ENCODE results near the gene SAP25. TPM values are rescaled to one million over a fixed set of nuclear protein-coding genes. Genes with fewer than 3 reads are reported as not detected.
A peak's percentile ranks its signal among the peaks of the same experiment; 100 is the strongest.

Gene SAP25
- total RNA-seq, 4 donors from 2014 or later, result 1.5 to 6.2 TPM; not detected in 2

DNA sequence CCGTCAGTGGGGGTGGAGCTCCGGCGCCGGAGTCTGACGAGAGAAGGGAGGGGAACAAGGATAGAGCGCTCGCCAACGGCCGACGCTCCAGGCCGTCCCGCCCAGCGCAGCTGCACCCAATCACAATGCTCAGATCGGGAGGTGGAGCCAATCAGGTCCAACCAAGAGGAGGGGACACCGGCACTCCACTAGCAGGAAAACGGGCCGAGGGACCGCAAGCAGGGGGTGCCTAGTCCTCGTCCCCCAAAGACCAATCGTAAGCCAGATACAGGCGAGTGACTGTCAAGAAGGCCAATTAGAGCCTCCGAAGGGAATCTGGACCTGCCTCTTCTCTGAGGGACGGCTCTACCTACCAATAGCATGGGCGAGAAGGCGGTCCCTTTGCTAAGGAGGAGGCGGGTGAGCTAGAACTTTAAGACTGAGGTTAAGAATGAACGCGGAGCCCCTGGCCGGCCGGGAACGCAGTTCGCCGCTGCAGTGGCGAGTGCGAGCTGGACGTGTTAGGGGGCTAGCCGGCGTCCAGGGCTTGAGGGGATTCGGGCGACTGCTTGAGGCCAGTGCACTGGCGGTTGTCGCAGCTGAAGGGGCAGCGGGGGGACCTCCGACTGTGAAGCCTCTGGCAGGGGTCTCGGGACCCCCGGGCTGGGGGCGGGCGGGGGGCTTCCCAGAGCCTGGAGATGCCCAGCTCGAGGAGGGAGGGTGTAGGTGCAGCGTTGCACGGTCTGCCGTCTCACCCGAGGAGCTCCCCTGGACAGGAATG is 12.7 kb upstream of the SAP25 start, which contains the start of gene FBXO24:
FBXO24 (plus strand) TSS at position 63 of the 760 bp plus-strand sequence; CDS start at position 361, 298 bp downstream.
- WGBS, 2 donors, result 1% methylated on average over 30 to 32 of the region's 53 CpGs
- TF ChIP-seq, protein P1, sequence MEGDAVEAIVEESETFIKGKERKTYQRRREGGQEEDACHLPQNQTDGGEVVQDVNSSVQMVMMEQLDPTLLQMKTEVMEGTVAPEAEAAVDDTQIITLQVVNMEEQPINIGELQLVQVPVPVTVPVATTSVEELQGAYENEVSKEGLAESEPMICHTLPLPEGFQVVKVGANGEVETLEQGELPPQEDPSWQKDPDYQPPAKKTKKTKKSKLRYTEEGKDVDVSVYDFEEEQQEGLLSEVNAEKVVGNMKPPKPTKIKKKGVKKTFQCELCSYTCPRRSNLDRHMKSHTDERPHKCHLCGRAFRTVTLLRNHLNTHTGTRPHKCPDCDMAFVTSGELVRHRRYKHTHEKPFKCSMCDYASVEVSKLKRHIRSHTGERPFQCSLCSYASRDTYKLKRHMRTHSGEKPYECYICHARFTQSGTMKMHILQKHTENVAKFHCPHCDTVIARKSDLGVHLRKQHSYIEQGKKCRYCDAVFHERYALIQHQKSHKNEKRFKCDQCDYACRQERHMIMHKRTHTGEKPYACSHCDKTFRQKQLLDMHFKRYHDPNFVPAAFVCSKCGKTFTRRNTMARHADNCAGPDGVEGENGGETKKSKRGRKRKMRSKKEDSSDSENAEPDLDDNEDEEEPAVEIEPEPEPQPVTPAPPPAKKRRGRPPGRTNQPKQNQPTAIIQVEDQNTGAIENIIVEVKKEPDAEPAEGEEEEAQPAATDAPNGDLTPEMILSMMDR (IDR thresholded peaks at IDR 0.05), result no peak
- peak in 1 of 2 donors; percentile 56 for TF ChIP-seq POLR2A (IDR thresholded peaks at IDR 0.05)
- peak; percentile 100 for DNase-seq
- H3K4me1 ChIP-seq, result peaks cover 36 to 37% of the 10 kb centered on the region in 2 donors
- peaks cover 6% of the 10 kb centered on the region in 2 donors for H3K36me3 ChIP-seq
- H3K4me3 ChIP-seq (replicated peaks in 1 of 3), result peak within 1 kb of the TSS; percentile 63 to 96 (median 68)
- peak within 1 kb of the TSS; percentile 97 to 98 (median 98) for H3K27ac ChIP-seq
- intact Hi-C loops (cut with DNase I), result no loop called here
- H3K9me3 ChIP-seq, result no peaks in the 10 kb centered on the region
- no peaks in the 10 kb centered on the region for H3K27me3 ChIP-seq

DNA sequence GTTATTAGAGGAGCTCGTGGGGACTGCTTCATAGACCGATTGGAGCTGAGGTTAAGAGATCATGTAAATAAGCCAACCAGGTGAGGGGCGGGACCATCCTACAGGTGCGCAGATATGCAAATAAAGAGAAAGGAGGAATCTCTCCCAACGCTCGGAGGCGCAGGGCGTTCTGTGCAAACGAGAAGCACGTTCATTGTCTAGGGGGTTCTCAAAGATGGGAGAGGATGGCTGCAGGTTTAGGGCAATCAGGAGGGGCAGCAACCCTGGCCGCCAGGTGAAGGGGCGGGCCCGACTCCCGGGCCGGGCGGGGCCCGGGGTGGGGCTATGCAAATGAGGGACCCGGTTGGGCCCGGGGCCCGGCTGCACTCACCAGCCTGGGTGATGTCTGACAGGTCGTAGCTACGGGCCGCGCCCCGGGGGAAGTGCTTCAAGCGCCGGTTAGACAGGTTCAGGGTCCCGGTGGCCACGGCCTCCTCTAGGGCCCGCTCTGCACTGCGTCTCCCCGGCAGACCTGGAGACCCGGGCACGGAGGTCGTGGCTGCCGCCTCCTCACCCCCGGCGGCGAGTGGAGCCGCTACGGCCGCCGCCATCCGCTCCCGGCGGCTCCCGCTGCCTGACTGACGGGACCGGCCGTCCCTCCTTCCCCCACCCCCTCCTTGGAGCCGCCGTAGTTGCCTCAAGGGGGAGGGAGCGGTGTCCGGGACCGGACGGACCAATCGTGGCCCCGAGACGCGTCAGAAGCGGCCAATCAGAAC is 12.0 kb upstream of the SAP25 start, which contains the start of gene LRCH4:
LRCH4 (minus strand) TSS at position 619 of the 755 bp plus-strand sequence; CDS start at position 590, 29 bp downstream.
- 1% methylated on average over 31 to 39 of the region's 61 CpGs for WGBS, 2 donors
- DNase-seq, result peak; percentile 73 to 77

DNA sequence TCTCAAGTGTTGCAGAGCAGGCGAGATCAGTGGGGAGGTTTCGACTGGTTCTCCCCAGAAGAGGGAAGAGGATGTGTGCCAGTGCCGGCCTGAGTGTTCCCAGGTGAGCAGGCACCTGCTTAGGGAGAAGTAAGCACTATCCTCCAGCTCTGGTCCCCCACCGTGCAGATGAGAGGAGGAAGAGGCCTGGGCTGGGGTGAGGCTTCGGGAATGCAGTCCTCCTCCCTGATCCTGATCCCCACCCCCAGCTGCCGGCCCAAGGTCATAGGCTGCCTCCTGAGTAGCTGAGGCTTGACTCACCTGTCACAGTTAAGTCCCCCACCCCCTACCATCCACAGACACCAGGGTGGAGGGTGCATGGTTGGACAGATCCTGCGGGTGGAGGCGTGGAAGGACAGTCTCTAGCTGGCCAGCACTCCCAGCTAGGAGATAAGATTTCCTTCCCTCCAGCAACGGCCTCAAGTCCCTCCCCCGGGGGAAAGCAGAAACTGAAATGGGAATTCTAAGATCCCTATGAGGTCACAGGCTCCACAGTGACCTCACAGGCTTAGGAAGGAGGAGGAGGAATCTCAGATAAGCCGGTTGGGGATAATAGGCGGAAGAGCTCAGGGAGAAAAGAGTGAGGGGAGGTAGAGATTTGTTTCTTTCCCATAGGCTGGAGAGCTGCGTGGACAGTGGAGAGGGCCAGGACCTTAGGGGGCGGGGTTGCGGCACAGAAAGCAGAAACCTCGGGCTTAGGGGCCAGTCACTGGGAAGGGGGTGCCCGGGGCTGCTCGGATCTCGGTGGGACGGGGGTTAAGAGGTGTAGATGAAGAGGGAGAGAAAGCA is 11.2 kb upstream of the SAP25 start:
- intact Hi-C loops (cut with DNase I), result no loop called here
- Histone ChIP-seq H3K36me3 (peaks cover 16 to 22% of the 10 kb centered on the region in 2 donors), H3K4me3 (replicated peaks in 1 of 3) (peak overlapping the region; percentile 46 to 96 (median 68)), H3K27me3 (no peaks in the 10 kb centered on the region), H3K27ac (peak overlapping the region; percentile 97 to 98 (median 98)), H3K4me1 (peaks cover 36 to 37% of the 10 kb centered on the region in 2 donors), H3K9me3 (no peaks in the 10 kb centered on the region)
- WGBS, 2 donors, result 2% methylated on average over 18 to 20 of the region's 20 CpGs
- peak; percentile 86 to 88 for DNase-seq
- TF ChIP-seq, protein P1 (IDR thresholded peaks at IDR 0.05), result no peak
- TF ChIP-seq POLR2A (IDR thresholded peaks at IDR 0.05), result no peak

More for the DNA sequence above, 12.0 kb upstream of the SAP25 start, which contains the start of gene LRCH4:
- Histone ChIP-seq H3K36me3 (peaks cover 14% of the 10 kb centered on the region in 2 donors), H3K9me3 (no peaks in the 10 kb centered on the region), H3K4me3 (replicated peaks in 1 of 3) (peak within 1 kb of the TSS; percentile 63 to 96 (median 68)), H3K27ac (peak within 1 kb of the TSS; percentile 97 to 98 (median 98)), H3K27me3 (no peaks in the 10 kb centered on the region), H3K4me1 (peaks cover 36 to 37% of the 10 kb centered on the region in 2 donors)
- intact Hi-C loops (cut with DNase I), result no loop called here
- TF ChIP-seq, protein P1 (IDR thresholded peaks at IDR 0.05), result peak in 1 of 6 experiments; percentile 17
- peak; percentile 94 to 95 for TF ChIP-seq POLR2A (IDR thresholded peaks at IDR 0.05)

DNA sequence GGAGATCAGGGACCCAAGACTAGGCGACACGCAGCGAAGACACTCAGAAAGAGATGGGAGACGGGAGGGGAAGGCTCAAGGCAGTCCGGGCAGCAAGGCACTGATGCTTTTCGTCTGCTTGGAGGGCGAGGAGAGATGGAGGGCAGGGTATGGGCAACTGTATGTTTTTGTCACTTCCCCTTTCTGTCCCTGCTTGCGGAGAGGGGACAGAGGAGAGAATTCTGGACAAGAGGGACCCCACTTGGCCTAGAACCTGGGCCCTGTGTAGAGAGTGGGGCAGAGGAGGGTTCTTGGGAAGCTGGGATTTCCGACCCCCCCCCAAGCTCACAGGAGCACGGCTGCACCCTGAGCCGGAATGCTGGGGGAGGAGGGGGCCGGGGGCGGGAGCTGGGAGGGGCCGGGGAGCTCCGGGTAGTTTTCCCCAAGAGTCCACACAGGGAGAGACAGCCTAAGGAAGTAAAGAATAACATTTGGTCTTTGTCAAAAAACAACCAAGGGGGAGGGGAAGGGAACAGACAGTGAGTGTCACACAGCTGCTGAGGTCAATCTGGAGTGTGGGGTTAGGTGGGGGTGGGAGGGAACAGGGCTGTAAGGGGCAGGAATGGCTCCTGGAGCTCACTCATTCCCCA is 10.5 kb upstream of the SAP25 start:
- intact Hi-C loops (cut with DNase I), result no loop called here
- H3K27me3 ChIP-seq, result no peaks in the 10 kb centered on the region
- TF ChIP-seq POLR2A (IDR thresholded peaks at IDR 0.05), result no peak
- TF ChIP-seq, protein P1 (IDR thresholded peaks at IDR 0.05), result no peak
- 35% methylated on average over 15 of the region's 15 CpGs for WGBS, 2 donors
- peaks cover 21 to 26% of the 10 kb centered on the region in 2 donors for H3K36me3 ChIP-seq
- DNase-seq, result peak in 1 of 2 donors; percentile 55
- H3K4me1 ChIP-seq, result peaks cover 36 to 37% of the 10 kb centered on the region in 2 donors
- no peaks in the 10 kb centered on the region for H3K9me3 ChIP-seq
- peak overlapping the region; percentile 97 to 98 (median 98) for H3K27ac ChIP-seq
- H3K4me3 ChIP-seq (replicated peaks in 1 of 3), result peak overlapping the region in 1 of 3 donors; percentile 96
